HepG2 (cell line): ENCODE measurements around the gene RPS28. TPM values are rescaled to one million over a fixed set of nuclear protein-coding genes. Genes with fewer than 3 reads are reported as not detected.

Experiments used
- CENPT ChIP-seq: sonication (generic); formaldehyde crosslinking; IDR thresholded peaks from 2 replicates; pipeline ENCODE4 v1.8.0; 2022; ENCODE audit warnings: low read depth, mild to moderate bottlenecking, moderate library complexity, missing genetic modification reagents
- HNRNPLL ChIP-seq: fragments of 200-400 bp; formaldehyde crosslinking; IDR thresholded peaks from 2 replicates; pipeline ENCODE4 v1.6.1; 2017; ENCODE audit warnings: mild to moderate bottlenecking, low read depth, low read length; ENCODE audit not compliant: poor library complexity, severe bottlenecking
- SP2 ChIP-seq: sonication (generic); formaldehyde crosslinking; IDR thresholded peaks from 2 replicates; pipeline ENCODE4 v1.5.1; 2020; ENCODE audit warnings: mild to moderate bottlenecking, missing genetic modification reagents
- ZBTB42 ChIP-seq: sonication (generic); formaldehyde crosslinking; IDR thresholded peaks from 2 replicates; pipeline ENCODE4 v1.5.0; 2020; ENCODE audit warnings: mild to moderate bottlenecking, missing genetic modification reagents
- ZNF558 ChIP-seq: sonication (generic); formaldehyde crosslinking; IDR thresholded peaks from 2 replicates; pipeline ENCODE4 v1.9.0; 2022; ENCODE audit warnings: mild to moderate bottlenecking, missing genetic modification reagents, borderline replicate concordance
- polyA plus RNA-seq, 8 experiments: library from polyadenylated mRNA; depleted of rRNA in 3 of 8; stranded (reverse) in 7 of 8; unstranded in 1 of 8; fragments of >200 nt; fragmentation: Illumina TruSeq in 4 of 8; extraction: Trizol in 4 of 8; gene quantifications; 2 replicates each; pipeline versions ENCODE4 v1.2.1 to v1.2.3, GENCODE V29; 2011 to 2016; ENCODE audit warnings: low read depth in 4 of 8, missing spikeins in 1 of 8, mixed read lengths in 1 of 8; ENCODE audit not compliant: insufficient read depth in 1 of 8
- total RNA-seq, 5 experiments: library from RNA; depleted of rRNA; stranded (reverse); fragments of >200 nt; fragmentation: Illumina TruSeq; extraction: Trizol; gene quantifications; 2 replicates each; pipeline ENCODE4 v1.2.3, GENCODE V29; 2016; ENCODE audit warnings: low read depth in 1 of 5
- TF ChIP-seq, protein P1 (sequence below): IDR thresholded peaks from 2 replicates; pipeline ENCODE4 v1.6.1; 2016; ENCODE audit warnings: low read depth, missing genetic modification reagents, missing compliant biosample characterization
- TF ChIP-seq, protein P2 (sequence below): sonication (generic); formaldehyde crosslinking; IDR thresholded peaks from 2 replicates; pipeline ENCODE4 v1.5.0; 2020; ENCODE audit warnings: mild to moderate bottlenecking, missing genetic modification reagents, borderline replicate concordance
- TF ChIP-seq, protein P3 (sequence below): IDR thresholded peaks from 2 replicates; pipeline ENCODE4 v1.6.1; 2016; ENCODE audit warnings: missing genetic modification reagents, missing compliant biosample characterization
- TF ChIP-seq, protein P4 (sequence below): sonication (generic); formaldehyde crosslinking; IDR thresholded peaks from 2 replicates; pipeline ENCODE4 v1.4.0; 2020; ENCODE audit warnings: missing genetic modification reagents
- TF ChIP-seq, protein P5 (sequence below): sonication (generic); formaldehyde crosslinking; IDR thresholded peaks from 2 replicates; pipeline ENCODE4 v1.8.1; 2023; ENCODE audit warnings: missing genetic modification reagents, mild to moderate bottlenecking, borderline replicate concordance

RPS28 gene
- total and polyA plus RNA-seq, 2 of the 13 experiments (the other 11 are each of a cell fraction or from before 2014, with no cell fraction given) = 281 to 545 TPM

DNA sequence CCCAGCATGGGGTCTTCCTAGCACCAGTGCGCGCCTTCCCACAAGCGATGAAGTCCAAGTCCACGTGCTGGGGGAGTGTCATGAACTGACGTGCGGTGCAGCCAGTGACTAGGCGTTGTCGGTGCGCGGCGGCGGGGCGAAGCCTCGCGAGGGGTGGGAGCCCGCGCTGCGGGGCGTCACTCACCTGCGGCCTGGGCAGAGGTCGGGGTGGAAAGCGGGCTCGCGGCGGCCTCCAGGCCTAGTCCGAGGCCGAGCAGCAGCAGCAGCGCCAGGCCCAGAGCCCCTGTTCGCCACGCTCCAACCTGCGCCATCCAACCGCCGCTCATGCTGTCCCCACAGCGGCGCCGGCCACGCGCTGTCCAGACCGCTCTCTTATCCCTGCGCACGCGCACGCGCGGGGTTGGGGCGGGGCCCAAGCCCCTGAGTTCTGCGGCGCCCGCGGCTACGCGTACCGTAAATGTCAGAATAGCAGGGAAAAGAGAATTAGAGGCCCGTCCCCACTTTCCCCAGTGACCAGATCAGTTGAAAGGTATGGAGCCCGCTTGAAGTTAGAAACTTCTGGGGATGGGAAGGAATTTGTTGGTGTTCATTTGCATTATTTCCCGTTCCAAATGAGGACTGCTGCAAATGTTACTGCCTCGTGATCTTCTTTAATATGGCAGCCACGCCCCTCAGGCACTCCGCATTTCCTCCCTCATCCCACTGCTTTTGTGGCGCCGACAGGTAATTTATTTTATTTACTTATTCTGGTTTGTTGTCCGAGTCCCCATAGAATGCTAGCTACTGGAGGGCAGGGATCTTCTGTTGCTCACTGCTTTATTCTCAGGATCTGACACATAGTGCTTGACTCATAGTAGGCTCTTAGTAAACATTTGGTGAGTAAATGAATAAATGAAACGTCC, 13.1 kb upstream of the RPS28 start, which contains the start of gene CD320 (continued):
- TF ChIP-seq, protein P1, sequence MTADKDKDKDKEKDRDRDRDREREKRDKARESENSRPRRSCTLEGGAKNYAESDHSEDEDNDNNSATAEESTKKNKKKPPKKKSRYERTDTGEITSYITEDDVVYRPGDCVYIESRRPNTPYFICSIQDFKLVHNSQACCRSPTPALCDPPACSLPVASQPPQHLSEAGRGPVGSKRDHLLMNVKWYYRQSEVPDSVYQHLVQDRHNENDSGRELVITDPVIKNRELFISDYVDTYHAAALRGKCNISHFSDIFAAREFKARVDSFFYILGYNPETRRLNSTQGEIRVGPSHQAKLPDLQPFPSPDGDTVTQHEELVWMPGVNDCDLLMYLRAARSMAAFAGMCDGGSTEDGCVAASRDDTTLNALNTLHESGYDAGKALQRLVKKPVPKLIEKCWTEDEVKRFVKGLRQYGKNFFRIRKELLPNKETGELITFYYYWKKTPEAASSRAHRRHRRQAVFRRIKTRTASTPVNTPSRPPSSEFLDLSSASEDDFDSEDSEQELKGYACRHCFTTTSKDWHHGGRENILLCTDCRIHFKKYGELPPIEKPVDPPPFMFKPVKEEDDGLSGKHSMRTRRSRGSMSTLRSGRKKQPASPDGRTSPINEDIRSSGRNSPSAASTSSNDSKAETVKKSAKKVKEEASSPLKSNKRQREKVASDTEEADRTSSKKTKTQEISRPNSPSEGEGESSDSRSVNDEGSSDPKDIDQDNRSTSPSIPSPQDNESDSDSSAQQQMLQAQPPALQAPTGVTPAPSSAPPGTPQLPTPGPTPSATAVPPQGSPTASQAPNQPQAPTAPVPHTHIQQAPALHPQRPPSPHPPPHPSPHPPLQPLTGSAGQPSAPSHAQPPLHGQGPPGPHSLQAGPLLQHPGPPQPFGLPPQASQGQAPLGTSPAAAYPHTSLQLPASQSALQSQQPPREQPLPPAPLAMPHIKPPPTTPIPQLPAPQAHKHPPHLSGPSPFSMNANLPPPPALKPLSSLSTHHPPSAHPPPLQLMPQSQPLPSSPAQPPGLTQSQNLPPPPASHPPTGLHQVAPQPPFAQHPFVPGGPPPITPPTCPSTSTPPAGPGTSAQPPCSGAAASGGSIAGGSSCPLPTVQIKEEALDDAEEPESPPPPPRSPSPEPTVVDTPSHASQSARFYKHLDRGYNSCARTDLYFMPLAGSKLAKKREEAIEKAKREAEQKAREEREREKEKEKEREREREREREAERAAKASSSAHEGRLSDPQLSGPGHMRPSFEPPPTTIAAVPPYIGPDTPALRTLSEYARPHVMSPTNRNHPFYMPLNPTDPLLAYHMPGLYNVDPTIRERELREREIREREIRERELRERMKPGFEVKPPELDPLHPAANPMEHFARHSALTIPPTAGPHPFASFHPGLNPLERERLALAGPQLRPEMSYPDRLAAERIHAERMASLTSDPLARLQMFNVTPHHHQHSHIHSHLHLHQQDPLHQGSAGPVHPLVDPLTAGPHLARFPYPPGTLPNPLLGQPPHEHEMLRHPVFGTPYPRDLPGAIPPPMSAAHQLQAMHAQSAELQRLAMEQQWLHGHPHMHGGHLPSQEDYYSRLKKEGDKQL (CRISPR knock-in tag) = no peak
- TF ChIP-seq, protein P2, sequence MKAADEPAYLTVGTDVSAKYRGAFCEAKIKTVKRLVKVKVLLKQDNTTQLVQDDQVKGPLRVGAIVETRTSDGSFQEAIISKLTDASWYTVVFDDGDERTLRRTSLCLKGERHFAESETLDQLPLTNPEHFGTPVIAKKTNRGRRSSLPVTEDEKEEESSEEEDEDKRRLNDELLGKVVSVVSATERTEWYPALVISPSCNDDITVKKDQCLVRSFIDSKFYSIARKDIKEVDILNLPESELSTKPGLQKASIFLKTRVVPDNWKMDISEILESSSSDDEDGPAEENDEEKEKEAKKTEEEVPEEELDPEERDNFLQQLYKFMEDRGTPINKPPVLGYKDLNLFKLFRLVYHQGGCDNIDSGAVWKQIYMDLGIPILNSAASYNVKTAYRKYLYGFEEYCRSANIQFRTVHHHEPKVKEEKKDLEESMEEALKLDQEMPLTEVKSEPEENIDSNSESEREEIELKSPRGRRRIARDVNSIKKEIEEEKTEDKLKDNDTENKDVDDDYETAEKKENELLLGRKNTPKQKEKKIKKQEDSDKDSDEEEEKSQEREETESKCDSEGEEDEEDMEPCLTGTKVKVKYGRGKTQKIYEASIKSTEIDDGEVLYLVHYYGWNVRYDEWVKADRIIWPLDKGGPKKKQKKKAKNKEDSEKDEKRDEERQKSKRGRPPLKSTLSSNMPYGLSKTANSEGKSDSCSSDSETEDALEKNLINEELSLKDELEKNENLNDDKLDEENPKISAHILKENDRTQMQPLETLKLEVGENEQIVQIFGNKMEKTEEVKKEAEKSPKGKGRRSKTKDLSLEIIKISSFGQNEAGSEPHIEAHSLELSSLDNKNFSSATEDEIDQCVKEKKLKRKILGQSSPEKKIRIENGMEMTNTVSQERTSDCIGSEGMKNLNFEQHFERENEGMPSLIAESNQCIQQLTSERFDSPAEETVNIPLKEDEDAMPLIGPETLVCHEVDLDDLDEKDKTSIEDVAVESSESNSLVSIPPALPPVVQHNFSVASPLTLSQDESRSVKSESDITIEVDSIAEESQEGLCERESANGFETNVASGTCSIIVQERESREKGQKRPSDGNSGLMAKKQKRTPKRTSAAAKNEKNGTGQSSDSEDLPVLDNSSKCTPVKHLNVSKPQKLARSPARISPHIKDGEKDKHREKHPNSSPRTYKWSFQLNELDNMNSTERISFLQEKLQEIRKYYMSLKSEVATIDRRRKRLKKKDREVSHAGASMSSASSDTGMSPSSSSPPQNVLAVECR = peak; percentile 96
- TF ChIP-seq CENPT (CRISPR knock-in tag) = peak; percentile 89; the same call in 1 of the 2 replicates
- peak; percentile 96 for TF ChIP-seq ZBTB42 (CRISPR knock-in tag)
- TF ChIP-seq, protein P3, sequence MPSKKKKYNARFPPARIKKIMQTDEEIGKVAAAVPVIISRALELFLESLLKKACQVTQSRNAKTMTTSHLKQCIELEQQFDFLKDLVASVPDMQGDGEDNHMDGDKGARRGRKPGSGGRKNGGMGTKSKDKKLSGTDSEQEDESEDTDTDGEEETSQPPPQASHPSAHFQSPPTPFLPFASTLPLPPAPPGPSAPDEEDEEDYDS = peak; percentile 90
- TF ChIP-seq, protein P4, sequence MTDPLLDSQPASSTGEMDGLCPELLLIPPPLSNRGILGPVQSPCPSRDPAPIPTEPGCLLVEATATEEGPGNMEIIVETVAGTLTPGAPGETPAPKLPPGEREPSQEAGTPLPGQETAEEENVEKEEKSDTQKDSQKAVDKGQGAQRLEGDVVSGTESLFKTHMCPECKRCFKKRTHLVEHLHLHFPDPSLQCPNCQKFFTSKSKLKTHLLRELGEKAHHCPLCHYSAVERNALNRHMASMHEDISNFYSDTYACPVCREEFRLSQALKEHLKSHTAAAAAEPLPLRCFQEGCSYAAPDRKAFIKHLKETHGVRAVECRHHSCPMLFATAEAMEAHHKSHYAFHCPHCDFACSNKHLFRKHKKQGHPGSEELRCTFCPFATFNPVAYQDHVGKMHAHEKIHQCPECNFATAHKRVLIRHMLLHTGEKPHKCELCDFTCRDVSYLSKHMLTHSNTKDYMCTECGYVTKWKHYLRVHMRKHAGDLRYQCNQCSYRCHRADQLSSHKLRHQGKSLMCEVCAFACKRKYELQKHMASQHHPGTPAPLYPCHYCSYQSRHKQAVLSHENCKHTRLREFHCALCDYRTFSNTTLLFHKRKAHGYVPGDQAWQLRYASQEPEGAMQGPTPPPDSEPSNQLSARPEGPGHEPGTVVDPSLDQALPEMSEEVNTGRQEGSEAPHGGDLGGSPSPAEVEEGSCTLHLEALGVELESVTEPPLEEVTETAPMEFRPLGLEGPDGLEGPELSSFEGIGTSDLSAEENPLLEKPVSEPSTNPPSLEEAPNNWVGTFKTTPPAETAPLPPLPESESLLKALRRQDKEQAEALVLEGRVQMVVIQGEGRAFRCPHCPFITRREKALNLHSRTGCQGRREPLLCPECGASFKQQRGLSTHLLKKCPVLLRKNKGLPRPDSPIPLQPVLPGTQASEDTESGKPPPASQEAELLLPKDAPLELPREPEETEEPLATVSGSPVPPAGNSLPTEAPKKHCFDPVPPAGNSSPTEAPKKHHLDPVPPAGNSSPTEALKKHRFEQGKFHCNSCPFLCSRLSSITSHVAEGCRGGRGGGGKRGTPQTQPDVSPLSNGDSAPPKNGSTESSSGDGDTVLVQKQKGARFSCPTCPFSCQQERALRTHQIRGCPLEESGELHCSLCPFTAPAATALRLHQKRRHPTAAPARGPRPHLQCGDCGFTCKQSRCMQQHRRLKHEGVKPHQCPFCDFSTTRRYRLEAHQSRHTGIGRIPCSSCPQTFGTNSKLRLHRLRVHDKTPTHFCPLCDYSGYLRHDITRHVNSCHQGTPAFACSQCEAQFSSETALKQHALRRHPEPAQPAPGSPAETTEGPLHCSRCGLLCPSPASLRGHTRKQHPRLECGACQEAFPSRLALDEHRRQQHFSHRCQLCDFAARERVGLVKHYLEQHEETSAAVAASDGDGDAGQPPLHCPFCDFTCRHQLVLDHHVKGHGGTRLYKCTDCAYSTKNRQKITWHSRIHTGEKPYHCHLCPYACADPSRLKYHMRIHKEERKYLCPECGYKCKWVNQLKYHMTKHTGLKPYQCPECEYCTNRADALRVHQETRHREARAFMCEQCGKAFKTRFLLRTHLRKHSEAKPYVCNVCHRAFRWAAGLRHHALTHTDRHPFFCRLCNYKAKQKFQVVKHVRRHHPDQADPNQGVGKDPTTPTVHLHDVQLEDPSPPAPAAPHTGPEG (CRISPR knock-in tag) = peak; percentile 93; the same call in 1 of the 2 replicates
- TF ChIP-seq ZNF558 = peak; percentile 70; the same call in 1 of the 2 replicates
- TF ChIP-seq, protein P5, sequence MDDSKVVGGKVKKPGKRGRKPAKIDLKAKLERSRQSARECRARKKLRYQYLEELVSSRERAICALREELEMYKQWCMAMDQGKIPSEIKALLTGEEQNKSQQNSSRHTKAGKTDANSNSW (CRISPR knock-in tag) = peak; percentile 76; the same call in 1 of the 2 replicates
- TF ChIP-seq SP2 = peak; percentile 89
- TF ChIP-seq HNRNPLL = peak; percentile 61
